AG04450 (cell line): ENCODE data around the gene THBS2. TPM values are rescaled to one million over a fixed set of nuclear protein-coding genes. Genes with fewer than 3 reads are reported as not detected.
A peak's percentile ranks its signal among the peaks of the same experiment; 100 is the strongest.

Experiments used
- CTCF ChIA-PET: fragments of 300-600, 350-600 bp; formaldehyde crosslinking; extraction: SDS; loops from one replicate; lab custom pipeline; 2022; ENCODE audit warnings: antibody characterized with exemption, inconsistent platforms; lab: Charles Lee
- POLR2A ChIA-PET: fragments of 350-600 bp; formaldehyde crosslinking; extraction: SDS; loops from one replicate; lab custom pipeline; 2021; ENCODE audit warnings: antibody characterized with exemption, inconsistent platforms; lab: Yijun Ruan, JAX
- DNase-seq: peaks from one replicate; pipeline ENCODE4 v3.0.0-alpha.2; 2011; ENCODE audit warnings: low read depth, low spot score
- H3K27ac ChIP-seq: one replicate; pipeline ENCODE4 v1.5.1; 2012; ENCODE audit warnings: low read depth, low read length, control low read depth
- H3K27me3 ChIP-seq: one replicate; pipeline ENCODE4 v1.6.0; 2012; ENCODE audit warnings: low read length; ENCODE audit not compliant: control insufficient read depth, insufficient read depth
- H3K4me3 ChIP-seq: 2 replicates; pipeline ENCODE4 v1.5.1; 2011; ENCODE audit warnings: mild to moderate bottlenecking, low read depth, low read length, control low read depth
- H3K9me3 ChIP-seq: 2 replicates; pipeline ENCODE4 v1.5.1; 2012; ENCODE audit warnings: low read length; ENCODE audit not compliant: control insufficient read depth, insufficient read depth
- polyA plus RNA-seq: library from polyadenylated mRNA; depleted of rRNA; stranded (reverse); fragments of >200 nt; gene quantifications from 2 replicates; pipeline ENCODE4 v1.2.3, GENCODE V29; 2011
- TF ChIP-seq, protein P1 (sequence below): IDR thresholded peaks from 2 replicates; pipeline ENCODE4 v1.5.1; 2011; ENCODE audit warnings: low read depth, low read length, control low read depth, inconsistent platforms

Gene THBS2
- polyA plus RNA-seq, 1 experiment = 95.8 TPM

DNA sequence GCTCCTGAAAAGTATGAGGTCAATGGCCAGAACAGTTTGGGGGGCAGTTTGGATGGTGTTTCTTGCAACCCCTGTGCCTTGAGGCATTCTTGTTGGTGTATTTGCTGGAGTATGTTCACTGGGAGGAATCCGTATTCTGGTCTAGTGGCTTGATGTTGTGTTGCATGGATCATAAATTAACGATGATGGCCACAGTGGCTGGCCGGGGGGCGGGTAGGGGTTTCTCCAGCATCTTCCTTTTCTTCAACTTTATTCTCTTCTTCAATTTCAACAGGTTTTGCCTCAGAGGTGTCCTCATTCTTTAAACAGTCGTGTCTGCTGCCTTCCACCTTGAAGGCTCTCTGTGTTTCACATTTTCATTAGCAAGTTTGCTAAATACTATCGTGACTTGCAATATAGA lies 43.0 kb upstream of the THBS2 start:
- TF ChIP-seq, protein P1, sequence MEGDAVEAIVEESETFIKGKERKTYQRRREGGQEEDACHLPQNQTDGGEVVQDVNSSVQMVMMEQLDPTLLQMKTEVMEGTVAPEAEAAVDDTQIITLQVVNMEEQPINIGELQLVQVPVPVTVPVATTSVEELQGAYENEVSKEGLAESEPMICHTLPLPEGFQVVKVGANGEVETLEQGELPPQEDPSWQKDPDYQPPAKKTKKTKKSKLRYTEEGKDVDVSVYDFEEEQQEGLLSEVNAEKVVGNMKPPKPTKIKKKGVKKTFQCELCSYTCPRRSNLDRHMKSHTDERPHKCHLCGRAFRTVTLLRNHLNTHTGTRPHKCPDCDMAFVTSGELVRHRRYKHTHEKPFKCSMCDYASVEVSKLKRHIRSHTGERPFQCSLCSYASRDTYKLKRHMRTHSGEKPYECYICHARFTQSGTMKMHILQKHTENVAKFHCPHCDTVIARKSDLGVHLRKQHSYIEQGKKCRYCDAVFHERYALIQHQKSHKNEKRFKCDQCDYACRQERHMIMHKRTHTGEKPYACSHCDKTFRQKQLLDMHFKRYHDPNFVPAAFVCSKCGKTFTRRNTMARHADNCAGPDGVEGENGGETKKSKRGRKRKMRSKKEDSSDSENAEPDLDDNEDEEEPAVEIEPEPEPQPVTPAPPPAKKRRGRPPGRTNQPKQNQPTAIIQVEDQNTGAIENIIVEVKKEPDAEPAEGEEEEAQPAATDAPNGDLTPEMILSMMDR = no peak
- Histone ChIP-seq H3K27ac (no peak overlapping the region), H3K4me3 (no peak overlapping the region), H3K27me3 (no peaks in the 10 kb centered on the region), H3K9me3 (no peaks in the 10 kb centered on the region; the same call in 1 of the 2 replicates)
- POLR2A ChIA-PET = no interaction called here
- no peak for DNase-seq
- CTCF ChIA-PET = interaction anchor here (0.6 kb wide), 1 partner anchor 401 kb away, joined by 3 read pairs; no protein-coding TSS in a partner anchor

DNA sequence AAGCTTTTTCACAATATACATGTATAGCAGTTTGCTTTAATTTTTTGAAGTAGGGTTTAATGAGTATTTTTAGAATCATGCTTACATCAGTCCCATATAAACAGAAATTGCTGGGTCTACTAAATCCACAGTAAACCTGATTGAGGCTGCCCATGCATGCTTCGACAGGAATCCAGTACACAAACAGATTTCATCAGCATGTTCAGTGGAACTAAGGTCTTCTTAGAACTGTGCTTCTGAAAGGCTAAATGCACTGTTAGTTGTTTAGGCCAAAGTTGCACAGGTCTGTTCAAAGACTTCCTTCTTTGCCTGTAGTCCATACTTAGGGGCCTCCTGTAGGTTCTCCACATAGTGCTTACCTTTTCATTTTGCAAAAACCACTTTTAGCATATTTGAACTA lies 42.5 kb upstream of the THBS2 start:
- CTCF ChIA-PET = no interaction called here
- H3K9me3 ChIP-seq = no peaks in the 10 kb centered on the region; the same call in 1 of the 2 replicates
- H3K27ac ChIP-seq = no peak overlapping the region
- TF ChIP-seq, protein P1 = no peak
- DNase-seq = no peak
- no peak overlapping the region for H3K4me3 ChIP-seq
- POLR2A ChIA-PET = no interaction called here
- H3K27me3 ChIP-seq = no peaks in the 10 kb centered on the region

DNA sequence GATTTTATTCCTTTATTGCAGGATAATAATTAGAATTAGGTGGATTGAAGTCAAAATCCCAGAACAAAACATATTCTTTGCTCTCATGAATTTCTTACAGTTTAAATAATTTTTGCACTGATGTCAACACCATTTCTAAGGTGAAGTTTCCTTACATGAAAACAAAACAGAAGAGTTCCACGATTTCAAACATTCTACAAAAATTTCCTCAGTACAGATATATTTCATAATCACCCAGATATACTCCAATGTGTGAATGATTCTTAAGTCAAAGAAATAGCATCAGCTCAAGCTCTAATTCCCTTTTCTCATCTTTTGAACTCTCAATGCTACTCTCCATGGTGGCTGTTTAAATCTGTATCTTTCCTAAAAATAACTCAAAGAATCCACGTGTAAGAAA lies 39.5 kb upstream of the THBS2 start:
- no peak overlapping the region for H3K27ac ChIP-seq
- no peak overlapping the region for H3K4me3 ChIP-seq
- TF ChIP-seq, protein P1 = no peak
- CTCF ChIA-PET = no interaction called here
- 0 out of 2 replicates have a peak, but pooled peaks cover 3% of the 10 kb centered on the region for H3K9me3 ChIP-seq
- no peak for DNase-seq
- no peaks in the 10 kb centered on the region for H3K27me3 ChIP-seq
- POLR2A ChIA-PET = interaction anchor here (0.9 to 1.2 kb wide), 2 partner anchors 14 to 18 kb away, joined by 3 to 5 read pairs; no protein-coding TSS in a partner anchor

DNA sequence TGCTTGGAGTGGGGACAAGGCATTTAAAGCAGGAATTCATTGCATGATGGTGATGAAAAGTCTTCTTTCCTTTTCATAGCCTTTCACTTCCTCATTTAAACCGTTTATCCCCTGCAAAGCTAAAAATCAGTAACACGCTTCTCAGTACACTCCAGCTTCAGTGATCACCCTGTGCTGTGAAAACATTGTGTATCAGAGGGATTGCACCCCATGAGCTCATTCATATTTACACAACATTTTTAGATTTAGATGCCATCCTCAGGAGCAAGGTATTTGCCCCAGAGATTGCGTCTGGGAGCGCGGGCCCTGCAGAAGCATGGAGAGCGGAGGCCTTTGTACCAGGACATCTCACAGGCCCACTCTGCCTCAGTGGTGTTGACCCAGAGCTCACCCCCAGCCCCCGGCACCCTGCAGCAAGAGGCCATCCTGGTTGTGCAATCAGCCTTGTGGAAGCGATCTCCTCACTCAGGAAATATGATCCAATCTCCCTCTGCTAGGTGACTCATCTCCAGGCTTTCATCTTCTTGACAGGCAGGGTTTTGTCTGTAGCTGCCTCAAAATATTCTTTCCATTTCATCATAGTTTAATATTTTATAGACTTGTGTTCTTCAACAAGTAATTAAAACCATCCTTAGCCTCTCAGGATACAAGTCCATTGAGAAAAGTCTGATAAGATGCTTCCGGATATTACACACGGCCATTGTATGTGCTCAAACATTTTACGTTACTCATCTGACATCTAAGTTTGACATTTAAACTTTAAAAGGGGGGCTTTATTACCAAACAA lies 38.9 kb upstream of the THBS2 start:
- TF ChIP-seq, protein P1 = no peak
- Histone ChIP-seq H3K27me3 (no peaks in the 10 kb centered on the region), H3K9me3 (peaks cover 3% of the 10 kb centered on the region; the same call in 1 of the 2 replicates), H3K4me3 (no peak overlapping the region), H3K27ac (peak overlapping the region; percentile 88)
- POLR2A ChIA-PET = interaction anchor here (0.9 to 1.2 kb wide), 3 partner anchors 15 to 79 kb away, joined by 3 to 5 read pairs (median 4); no protein-coding TSS in a partner anchor
- peak; percentile 89 for DNase-seq
- CTCF ChIA-PET = interaction anchor here (1.0 kb wide), 1 partner anchor 335 kb away, joined by 3 read pairs; no protein-coding TSS in a partner anchor
